Activated T-helper 2 cell treated with anti-CD3 and anti-CD28 coated beads, Interferon-gamma antibody, Interleukin-2, Interleukin-4, amounts not matched to agents 10 μg/mL and 5 μg/mL and 100 μg/mL, durations not matched to agents 14 hours and 24 hours and 36 hours (primary cell): Measurements from ENCODE around the gene ZBTB12. TPM values are rescaled to one million over a fixed set of nuclear protein-coding genes. Genes with fewer than 3 reads are reported as not detected.
A peak's percentile ranks its signal among the peaks of the same experiment; 100 is the strongest.

Experiments used
- DNase-seq: peaks from one replicate; pipeline ENCODE4 v3.0.0; 2021; ENCODE audit warnings: low spot score
- H3K27ac Mint-ChIP-seq: one replicate; pipeline ENCODE4 v1.8.0; 2021; ENCODE audit warnings: mixed read lengths
- H3K27me3 Mint-ChIP-seq: one replicate; pipeline ENCODE4 v1.8.0; 2021; ENCODE audit warnings: low read depth, mixed read lengths
- H3K36me3 Mint-ChIP-seq: one replicate; pipeline ENCODE4 v1.8.0; 2021; ENCODE audit warnings: low read depth, mixed read lengths
- H3K4me1 Mint-ChIP-seq: one replicate; pipeline ENCODE4 v1.8.0; 2021; ENCODE audit warnings: low read depth, mixed read lengths
- H3K4me3 Mint-ChIP-seq: one replicate; pipeline ENCODE4 v1.8.0; 2021; ENCODE audit warnings: low read depth, mild to moderate bottlenecking, moderate library complexity, mixed read lengths
- H3K9me3 Mint-ChIP-seq: one replicate; pipeline ENCODE4 v1.8.0; 2021; ENCODE audit warnings: mixed read lengths
- intact Hi-C: fragments of 100-400 bp; cut with micrococcal nuclease; formaldehyde crosslinking; loops from one replicate; pipeline ENCODE4 v1.15.1; 2023
- total RNA-seq: library from RNA; stranded (reverse); gene quantifications from 2 replicates; pipeline ENCODE4 v1.2.3, GENCODE V29; 2022

ZBTB12 gene
- total RNA-seq: 4.8 and 4.9 TPM in 2 replicates

DNA sequence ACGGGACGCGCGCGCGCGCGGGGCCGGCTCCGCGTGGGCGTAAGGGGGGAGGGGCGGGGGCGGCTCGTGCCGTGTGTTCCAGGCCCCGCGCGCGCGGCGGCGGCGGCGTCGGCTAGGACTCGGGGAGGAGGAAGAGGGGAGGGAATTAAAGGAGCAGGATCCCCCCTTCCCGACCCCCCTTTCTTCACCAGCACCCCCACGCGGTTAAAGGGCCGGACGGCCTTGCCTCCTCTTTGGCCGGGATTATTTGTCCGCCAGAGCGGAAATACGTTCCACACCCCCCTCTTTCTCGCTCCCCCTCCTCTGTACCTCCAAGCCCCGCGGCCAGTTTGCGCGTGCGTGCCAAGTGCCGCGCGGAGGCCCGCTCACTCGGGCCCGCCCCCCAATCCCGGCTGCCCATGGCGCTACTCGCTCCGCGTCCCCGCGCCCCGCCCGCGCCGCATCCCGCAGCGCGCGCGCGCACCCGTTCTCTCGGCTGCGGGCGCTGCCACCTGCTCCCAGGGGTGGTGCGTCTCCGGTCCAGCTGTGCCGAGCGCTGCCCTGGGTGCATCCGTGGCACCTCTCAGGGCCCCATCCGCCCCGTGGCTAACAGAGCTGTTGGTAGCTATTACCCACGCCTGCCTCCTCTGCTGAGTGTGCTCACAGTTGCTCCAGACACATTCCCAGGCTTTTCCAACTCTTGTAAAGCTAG, at the start of gene ZBTB12:
ZBTB12 (minus strand) TSS at position 134 of the 691 bp plus-strand sequence. CDS start 781 bp downstream, outside the sequence.
- intact Hi-C loops: no loop called here
- H3K27ac Mint-ChIP-seq: peak within 1 kb of the TSS; percentile 85

DNA sequence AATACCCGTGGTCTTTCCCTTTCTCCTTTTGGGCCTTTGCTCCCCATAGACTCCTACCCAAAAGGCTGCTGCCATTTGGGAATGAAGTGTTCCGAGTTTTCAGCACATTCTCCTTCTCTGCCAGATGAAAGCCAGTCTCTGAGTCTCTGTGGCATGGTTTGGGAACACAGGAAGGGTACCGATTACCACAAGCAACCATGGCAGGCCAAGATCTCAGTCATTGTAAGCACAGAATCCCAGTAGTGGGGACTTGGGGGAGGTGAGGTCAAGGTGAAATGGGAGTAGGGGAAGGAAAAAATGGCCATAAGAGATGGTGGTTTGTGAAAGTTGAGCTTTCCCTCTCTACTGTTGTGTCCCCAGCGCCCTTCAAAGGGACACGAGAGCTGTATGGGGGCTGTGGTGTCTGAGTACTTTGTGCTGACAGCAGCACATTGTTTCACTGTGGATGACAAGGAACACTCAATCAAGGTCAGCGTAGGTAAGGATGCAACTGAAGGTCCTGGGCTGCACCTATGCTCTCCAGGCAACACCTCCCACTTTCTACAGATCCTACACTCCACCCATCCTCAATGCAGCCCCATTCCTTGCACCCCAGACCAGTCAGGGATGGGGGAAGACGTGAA, 48.2 kb upstream of the ZBTB12 start:
- H3K27me3 Mint-ChIP-seq: no peaks in the 10 kb centered on the region
- H3K27ac Mint-ChIP-seq: no peak overlapping the region
- H3K4me1 Mint-ChIP-seq: peaks cover 5% of the 10 kb centered on the region
- H3K36me3 Mint-ChIP-seq: peaks cover 27% of the 10 kb centered on the region
- no peak overlapping the region for H3K4me3 Mint-ChIP-seq
- no peaks in the 10 kb centered on the region for H3K9me3 Mint-ChIP-seq
- intact Hi-C loops: loop anchor here (10.0 kb wide), 1 partner anchor 265 kb away; the partner anchor contains the start of gene LY6G5C
- no peak for DNase-seq

More for the DNA sequence above, at the start of gene ZBTB12:
- Mint-ChIP-seq H3K27me3 (no peaks in the 10 kb centered on the region), H3K4me1 (peaks cover 21% of the 10 kb centered on the region), H3K9me3 (no peaks in the 10 kb centered on the region), H3K4me3 (peak within 1 kb of the TSS; percentile 75), H3K36me3 (peaks cover 15% of the 10 kb centered on the region)
- peak; percentile 85 for DNase-seq

- Mint-ChIP-seq H3K4me1 (peaks cover 5% of the 10 kb centered on the region), H3K36me3 (peaks cover 17% of the 10 kb centered on the region), H3K4me3 (no peak overlapping the region), H3K27ac (no peak overlapping the region), H3K27me3 (peaks cover 3% of the 10 kb centered on the region), H3K9me3 (no peaks in the 10 kb centered on the region)
- intact Hi-C loops: no loop called here
- DNase-seq: no peak
These were observed 47.0 kb upstream of the ZBTB12 start for GRCh38 chr6:31948753-31949413.

DNA sequence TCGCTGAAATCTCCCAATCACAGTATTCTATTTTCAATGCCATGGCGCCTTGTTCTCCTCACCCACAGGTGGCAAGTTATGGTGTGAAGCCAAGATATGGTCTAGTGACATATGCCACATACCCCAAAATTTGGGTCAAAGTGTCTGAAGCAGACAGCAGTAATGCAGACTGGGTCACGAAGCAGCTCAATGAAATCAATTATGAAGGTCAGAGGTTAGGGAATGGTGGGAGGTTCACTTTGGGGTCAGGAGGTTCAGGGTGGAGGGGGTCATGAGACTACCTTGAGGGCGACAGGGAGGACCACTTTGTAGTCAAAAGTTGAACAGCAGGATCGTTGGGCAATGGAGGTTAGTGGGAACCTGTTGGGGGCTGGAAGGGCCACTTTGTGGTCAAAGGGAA, 46.4 kb upstream of the ZBTB12 start:
- intact Hi-C loops: no loop called here
- Mint-ChIP-seq H3K27ac (no peak overlapping the region), H3K36me3 (peaks cover 12% of the 10 kb centered on the region), H3K9me3 (no peaks in the 10 kb centered on the region), H3K4me3 (no peak overlapping the region), H3K4me1 (peaks cover 5% of the 10 kb centered on the region), H3K27me3 (peaks cover 3% of the 10 kb centered on the region)
- DNase-seq: no peak

GRCh38 chr6:31947864-31948263, 46.0 kb upstream of the ZBTB12 start:
- no peaks in the 10 kb centered on the region for H3K9me3 Mint-ChIP-seq
- H3K4me1 Mint-ChIP-seq: peaks cover 5% of the 10 kb centered on the region
- H3K36me3 Mint-ChIP-seq: peaks cover 7% of the 10 kb centered on the region
- DNase-seq: no peak
- H3K27ac Mint-ChIP-seq: no peak overlapping the region
- H3K4me3 Mint-ChIP-seq: no peak overlapping the region
- intact Hi-C loops: no loop called here
- peaks cover 3% of the 10 kb centered on the region for H3K27me3 Mint-ChIP-seq

DNA sequence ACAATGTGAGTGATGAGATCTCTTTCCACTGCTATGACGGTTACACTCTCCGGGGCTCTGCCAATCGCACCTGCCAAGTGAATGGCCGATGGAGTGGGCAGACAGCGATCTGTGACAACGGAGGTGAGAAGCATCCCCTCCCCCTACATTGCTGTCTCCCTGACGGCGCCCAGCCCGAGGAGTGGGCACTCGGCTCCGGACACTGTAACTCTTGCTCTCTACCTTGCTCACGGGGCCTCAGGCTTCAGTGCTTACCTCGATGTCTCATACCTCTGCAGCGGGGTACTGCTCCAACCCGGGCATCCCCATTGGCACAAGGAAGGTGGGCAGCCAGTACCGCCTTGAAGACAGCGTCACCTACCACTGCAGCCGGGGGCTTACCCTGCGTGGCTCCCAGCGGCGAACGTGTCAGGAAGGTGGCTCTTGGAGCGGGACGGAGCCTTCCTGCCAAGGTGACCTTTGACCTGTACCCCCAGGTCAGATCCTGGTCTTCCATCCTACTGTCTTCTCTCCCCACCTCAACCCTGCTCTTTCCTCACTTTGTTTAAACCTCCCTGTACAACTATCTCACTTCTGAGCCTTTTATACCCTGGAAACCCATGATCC, 45.3 kb upstream of the ZBTB12 start:
- H3K36me3 Mint-ChIP-seq: peaks cover under 1% of the 10 kb centered on the region
- no peak for DNase-seq
- no peak overlapping the region for H3K4me3 Mint-ChIP-seq
- peaks cover 7% of the 10 kb centered on the region for H3K27me3 Mint-ChIP-seq
- intact Hi-C loops: no loop called here
- H3K4me1 Mint-ChIP-seq: peaks cover 5% of the 10 kb centered on the region
- H3K9me3 Mint-ChIP-seq: no peaks in the 10 kb centered on the region
- H3K27ac Mint-ChIP-seq: no peak overlapping the region

GRCh38 chr6:31946370-31946885, 44.5 kb upstream of the ZBTB12 start:
- intact Hi-C loops: no loop called here

GRCh38 chr6:31945507-31946369, 43.9 kb upstream of the ZBTB12 start, which contains the start of gene CFB:
Gene CFB (plus strand): TSS chr6:31946095. CDS start chr6:31946222, 127 bp downstream.
- Mint-ChIP-seq H3K27ac (no peak within 1 kb of the TSS), H3K27me3 (peaks cover 7% of the 10 kb centered on the region), H3K9me3 (no peaks in the 10 kb centered on the region), H3K4me1 (peaks cover 5% of the 10 kb centered on the region), H3K36me3 (no peaks in the 10 kb centered on the region), H3K4me3 (no peak within 1 kb of the TSS)
- no peak for DNase-seq
- intact Hi-C loops: no loop called here

More at GRCh38 chr6:31946370-31946885, 44.5 kb upstream of the ZBTB12 start:
- no peak overlapping the region for H3K27ac Mint-ChIP-seq
- no peak overlapping the region for H3K4me3 Mint-ChIP-seq
- H3K27me3 Mint-ChIP-seq: peaks cover 7% of the 10 kb centered on the region
- no peaks in the 10 kb centered on the region for H3K9me3 Mint-ChIP-seq
- no peaks in the 10 kb centered on the region for H3K36me3 Mint-ChIP-seq
- H3K4me1 Mint-ChIP-seq: peaks cover 5% of the 10 kb centered on the region
- DNase-seq: no peak

DNA sequence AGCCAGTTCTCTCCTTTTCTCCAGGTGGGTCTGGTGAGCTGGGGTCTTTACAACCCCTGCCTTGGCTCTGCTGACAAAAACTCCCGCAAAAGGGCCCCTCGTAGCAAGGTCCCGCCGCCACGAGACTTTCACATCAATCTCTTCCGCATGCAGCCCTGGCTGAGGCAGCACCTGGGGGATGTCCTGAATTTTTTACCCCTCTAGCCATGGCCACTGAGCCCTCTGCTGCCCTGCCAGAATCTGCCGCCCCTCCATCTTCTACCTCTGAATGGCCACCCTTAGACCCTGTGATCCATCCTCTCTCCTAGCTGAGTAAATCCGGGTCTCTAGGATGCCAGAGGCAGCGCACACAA, 43.2 kb upstream of the ZBTB12 start:
- H3K27me3 Mint-ChIP-seq: peaks cover 7% of the 10 kb centered on the region
- H3K9me3 Mint-ChIP-seq: no peaks in the 10 kb centered on the region
- no peaks in the 10 kb centered on the region for H3K36me3 Mint-ChIP-seq
- H3K4me1 Mint-ChIP-seq: peaks cover 5% of the 10 kb centered on the region
- H3K27ac Mint-ChIP-seq: no peak overlapping the region
- no peak overlapping the region for H3K4me3 Mint-ChIP-seq
- intact Hi-C loops: no loop called here
- no peak for DNase-seq

DNA sequence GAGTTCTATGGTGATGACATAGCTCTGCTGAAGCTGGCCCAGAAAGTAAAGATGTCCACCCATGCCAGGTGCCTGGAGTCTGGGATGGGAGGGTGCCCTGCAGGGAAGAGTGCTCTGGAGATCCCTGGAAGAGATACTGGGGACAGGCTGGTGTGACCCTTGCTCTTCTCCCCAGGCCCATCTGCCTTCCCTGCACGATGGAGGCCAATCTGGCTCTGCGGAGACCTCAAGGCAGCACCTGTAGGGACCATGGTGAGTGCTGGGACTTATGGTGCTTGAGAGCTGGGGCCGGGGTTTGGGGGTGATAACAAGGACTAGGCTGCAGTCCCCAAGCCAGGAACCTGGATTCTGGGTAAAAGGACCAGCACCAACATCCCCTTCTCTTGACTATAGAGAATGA, 41.9 kb upstream of the ZBTB12 start:
- H3K27ac Mint-ChIP-seq: no peak overlapping the region
- intact Hi-C loops: no loop called here
- no peaks in the 10 kb centered on the region for H3K9me3 Mint-ChIP-seq
- no peak for DNase-seq
- peaks cover 5% of the 10 kb centered on the region for H3K4me1 Mint-ChIP-seq
- no peak overlapping the region for H3K4me3 Mint-ChIP-seq
- H3K27me3 Mint-ChIP-seq: peaks cover 7% of the 10 kb centered on the region
- no peaks in the 10 kb centered on the region for H3K36me3 Mint-ChIP-seq

- DNase-seq: no peak
- Mint-ChIP-seq H3K27me3 (peaks cover 7% of the 10 kb centered on the region), H3K9me3 (no peaks in the 10 kb centered on the region), H3K4me1 (no peaks in the 10 kb centered on the region), H3K36me3 (no peaks in the 10 kb centered on the region), H3K4me3 (no peak overlapping the region), H3K27ac (no peak overlapping the region)
- intact Hi-C loops: no loop called here
These were observed 38.4 kb upstream of the ZBTB12 start for GRCh38 chr6:31940256-31940664.

GRCh38 chr6:31935823-31936222, 33.9 kb upstream of the ZBTB12 start:
- no peak for DNase-seq
- H3K4me3 Mint-ChIP-seq: no peak overlapping the region
- no peak overlapping the region for H3K27ac Mint-ChIP-seq
- intact Hi-C loops: no loop called here
- H3K9me3 Mint-ChIP-seq: no peaks in the 10 kb centered on the region
- H3K4me1 Mint-ChIP-seq: no peaks in the 10 kb centered on the region
- no peaks in the 10 kb centered on the region for H3K27me3 Mint-ChIP-seq
- H3K36me3 Mint-ChIP-seq: no peaks in the 10 kb centered on the region
